ENCODE data around the gene MTARC1. TPM values are rescaled to one million over a fixed set of nuclear protein-coding genes. Genes with fewer than 3 reads are reported as not detected.

Gene MTARC1
- total RNA-seq, 1 experiment from 2014 or later: 26.5 TPM

GRCh38 chr1:220746851-220747250, 39.9 kb upstream of the MTARC1 start:
- no peak overlapping the region for H3K27ac ChIP-seq (ENCODE audit: low read depth, low read length)
- H3K4me2 ChIP-seq (ENCODE audit: low read length): peak overlapping the region; percentile 81
- intact Hi-C loops (cut with micrococcal nuclease): no loop called here
- H3K4me1 ChIP-seq (ENCODE audit: control insufficient read depth in 1 of 2, insufficient read depth in 2 of 2, low read length in 2 of 2): peaks cover 6 to 16% of the 10 kb centered on the region in 2 experiments; a peak in 3 of 4 replicates
- ChIA-PET CTCF (interaction anchor here (0.7 to 2.6 kb wide), 3 partner anchors 13 to 466 kb away, joined by 3 to 16 read pairs (median 8); no protein-coding TSS in a partner anchor), RAD21 (ENCODE audit: low non-redundant PET in 1 of 2, low total read pairs in 2 of 2, uncharacterized antibody in 2 of 2, unreplicated experiment in 2 of 2) (no interaction called here), POLR2A (interaction anchor here (1.1 to 1.6 kb wide), 2 partner anchors 14 kb away, joined by 3 to 10 read pairs; no protein-coding TSS in a partner anchor)
- H3K9ac ChIP-seq (ENCODE audit: low read length): no peak overlapping the region
- no peaks in the 10 kb centered on the region for H3K9me3 ChIP-seq (ENCODE audit: control insufficient read depth in 1 of 2, insufficient read depth in 1 of 2, low read depth in 1 of 2, low read length in 2 of 2)
- DNase-seq (ENCODE audit: low read depth, low spot score): no peak
- no peak for ATAC-seq
- H3K79me2 ChIP-seq (ENCODE audit: insufficient read depth, low read length): peaks cover 34% of the 10 kb centered on the region
- no peaks in the 10 kb centered on the region for H3K27me3 ChIP-seq (ENCODE audit: insufficient read depth, low read length)
- H3K9me2 ChIP-seq (ENCODE audit: insufficient read depth): no peaks in the 10 kb centered on the region
- BruUV-seq (replicated peaks): no TSS peak
- no peak overlapping the region for H2AFZ ChIP-seq (ENCODE audit: low read depth, low read length, poor library complexity, severe bottlenecking)
- no peaks in the 10 kb centered on the region for H3K36me3 ChIP-seq (ENCODE audit: control insufficient read depth in 1 of 2, insufficient read depth in 2 of 2, low read length in 2 of 2)
- H4K20me1 ChIP-seq (ENCODE audit: insufficient read depth): no peaks in the 10 kb centered on the region
- TF ChIP-seq ZNF274 (IDR thresholded peaks at IDR 0.05; ENCODE audit: low read depth, low read length): no peak
- TF ChIP-seq REST (IDR thresholded peaks at IDR 0.05; ENCODE audit: low read depth): no peak
- no peak for TF ChIP-seq POLR2A (IDR thresholded peaks at IDR 0.05; ENCODE audit: borderline replicate concordance, extremely low read depth, insufficient read depth, insufficient read length)
- no peak for TF ChIP-seq MAX (IDR thresholded peaks at IDR 0.05)
- TF ChIP-seq FOSL1 (IDR thresholded peaks at IDR 0.05; ENCODE audit: low read depth): no peak
- no peak for TF ChIP-seq SIN3A (IDR thresholded peaks at IDR 0.05; ENCODE audit: low read depth)
- H3K4me3 ChIP-seq (replicated peaks in 1 of 2; ENCODE audit: low read depth in 1 of 2, low read length in 2 of 2): no peak overlapping the region; a peak in 1 of 4 replicates
